SJSA1 (cell line): Measurements from ENCODE around the gene UGT1A4. TPM values are rescaled to one million over a fixed set of nuclear protein-coding genes. Genes with fewer than 3 reads are reported as not detected.

Experiments
- DNase-seq, 2 experiments: peaks; one replicate each; pipeline ENCODE4 v3.0.0-alpha.2; 2015 to 2020; ENCODE audit warnings: low spot score in 2 of 2, low read depth in 1 of 2
- H3K27ac ChIP-seq: fragments of 250-450 bp; sonication (Bioruptor Pico); 2 replicates; pipeline ENCODE4 v1.5.1; 2020; ENCODE audit warnings: mild to moderate bottlenecking, moderate library complexity
- H3K27me3 ChIP-seq: fragments of 250-450 bp; sonication (Bioruptor Pico); replicated peaks from 2 replicates; pipeline ENCODE4 v1.5.1; 2020; ENCODE audit warnings: mild to moderate bottlenecking, moderate library complexity
- H3K36me3 ChIP-seq: fragments of 250-450 bp; sonication (Bioruptor Pico); 2 replicates; pipeline ENCODE4 v1.5.1; 2020; ENCODE audit warnings: mild to moderate bottlenecking
- H3K4me1 ChIP-seq: fragments of 250-450 bp; sonication (Bioruptor Pico); replicated peaks from 2 replicates; pipeline ENCODE4 v1.6.1; 2021; ENCODE audit warnings: mild to moderate bottlenecking
- H3K4me3 ChIP-seq: fragments of 250-450 bp; sonication (Bioruptor Pico); 2 replicates; pipeline ENCODE4 v1.5.1; 2020; ENCODE audit warnings: mild to moderate bottlenecking
- H3K9me3 ChIP-seq: fragments of 250-450 bp; sonication (Bioruptor Pico); replicated peaks from 2 replicates; pipeline ENCODE4 v1.5.1; 2020; ENCODE audit warnings: mild to moderate bottlenecking
- total RNA-seq: library from RNA; depleted of rRNA; stranded (reverse); fragments of >200 nt; shearing (Covaris generic); gene quantifications from 2 replicates; pipeline ENCODE4 v1.2.3, GENCODE V29; 2014

UGT1A4 gene
- total RNA-seq, 1 experiment from 2014 or later = not detected

DNA sequence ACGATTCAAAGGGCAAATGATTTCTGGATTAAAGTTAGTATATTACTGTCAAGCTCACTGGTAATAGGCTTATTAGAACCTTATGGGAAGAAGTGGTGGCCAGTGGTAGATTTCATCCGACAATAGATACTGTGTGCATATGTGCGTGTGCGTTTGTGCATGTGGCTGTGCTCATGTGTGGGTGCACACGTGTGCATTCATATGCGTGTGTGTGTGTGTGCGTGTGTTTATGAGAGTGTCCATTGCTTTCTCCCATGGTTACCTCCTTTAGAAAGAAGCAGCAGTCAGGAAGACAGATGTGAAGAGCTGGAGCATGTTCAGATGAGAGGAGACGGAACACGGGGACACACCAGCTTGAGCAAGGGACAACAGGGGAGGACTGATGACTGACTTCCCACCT, 50.7 kb downstream of the UGT1A4 start:
- Histone ChIP-seq H3K36me3 (no peaks in the 10 kb centered on the region), H3K27ac (no peak overlapping the region), H3K9me3 (no peaks in the 10 kb centered on the region; the same call in 1 of the 2 replicates), H3K27me3 (no peaks in the 10 kb centered on the region), H3K4me3 (no peak overlapping the region), H3K4me1 (peaks cover 6% of the 10 kb centered on the region)
- no peak for DNase-seq

DNA sequence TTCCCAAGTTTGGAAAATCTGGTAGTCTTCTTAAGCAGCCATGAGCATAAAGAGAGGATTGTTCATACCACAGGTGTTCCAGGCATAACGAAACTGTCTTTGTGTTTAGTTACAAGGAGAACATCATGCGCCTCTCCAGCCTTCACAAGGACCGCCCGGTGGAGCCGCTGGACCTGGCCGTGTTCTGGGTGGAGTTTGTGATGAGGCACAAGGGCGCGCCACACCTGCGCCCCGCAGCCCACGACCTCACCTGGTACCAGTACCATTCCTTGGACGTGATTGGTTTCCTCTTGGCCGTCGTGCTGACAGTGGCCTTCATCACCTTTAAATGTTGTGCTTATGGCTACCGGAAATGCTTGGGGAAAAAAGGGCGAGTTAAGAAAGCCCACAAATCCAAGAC, 53.6 kb downstream of the UGT1A4 start:
- no peak overlapping the region for H3K27ac ChIP-seq
- H3K27me3 ChIP-seq = no peaks in the 10 kb centered on the region
- no peak for DNase-seq
- H3K4me1 ChIP-seq = no peaks in the 10 kb centered on the region
- no peak overlapping the region for H3K4me3 ChIP-seq
- H3K36me3 ChIP-seq = no peaks in the 10 kb centered on the region
- H3K9me3 ChIP-seq = peaks cover 2% of the 10 kb centered on the region; the same call in 1 of the 2 replicates

DNA sequence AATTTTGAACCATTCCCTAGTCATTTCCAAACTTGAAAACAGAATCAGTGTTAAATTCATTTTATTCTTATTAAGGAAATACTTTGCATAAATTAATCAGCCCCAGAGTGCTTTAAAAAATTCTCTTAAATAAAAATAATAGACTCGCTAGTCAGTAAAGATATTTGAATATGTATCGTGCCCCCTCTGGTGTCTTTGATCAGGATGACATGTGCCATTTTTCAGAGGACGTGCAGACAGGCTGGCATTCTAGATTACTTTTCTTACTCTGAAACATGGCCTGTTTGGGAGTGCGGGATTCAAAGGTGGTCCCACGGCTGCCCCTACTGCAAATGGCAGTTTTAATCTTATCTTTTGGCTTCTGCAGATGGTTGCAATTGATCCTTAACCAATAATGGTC, 54.0 kb downstream of the UGT1A4 start:
- H3K4me3 ChIP-seq = no peak overlapping the region
- H3K36me3 ChIP-seq = no peaks in the 10 kb centered on the region
- H3K27ac ChIP-seq = no peak overlapping the region
- no peaks in the 10 kb centered on the region for H3K4me1 ChIP-seq
- H3K9me3 ChIP-seq = peaks cover 3% of the 10 kb centered on the region; the same call in 1 of the 2 replicates
- H3K27me3 ChIP-seq = no peaks in the 10 kb centered on the region
- DNase-seq = no peak

DNA sequence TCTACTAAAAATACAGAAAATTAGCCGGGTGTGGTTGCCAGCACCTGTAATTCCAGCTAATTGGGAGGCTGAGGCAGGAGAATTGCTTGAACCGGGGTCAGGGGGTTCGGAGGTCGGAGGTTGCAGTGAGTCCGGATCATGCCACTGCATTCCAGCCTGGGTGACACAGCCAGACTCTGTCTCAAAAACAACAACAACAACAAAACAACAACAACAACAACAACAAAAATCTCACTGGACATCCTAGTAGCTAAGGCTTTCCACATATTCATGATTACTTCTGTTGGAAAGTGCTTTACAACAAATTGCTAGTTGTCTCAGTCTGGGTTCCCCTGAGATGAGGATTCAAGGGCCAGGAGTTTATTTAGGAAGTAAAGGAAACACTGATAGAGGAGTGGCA, 55.3 kb downstream of the UGT1A4 start:
- Histone ChIP-seq H3K27ac (no peak overlapping the region), H3K4me3 (no peak overlapping the region), H3K36me3 (no peaks in the 10 kb centered on the region), H3K27me3 (no peaks in the 10 kb centered on the region), H3K9me3 (peaks cover 3% of the 10 kb centered on the region; the same call in 1 of the 2 replicates), H3K4me1 (no peaks in the 10 kb centered on the region)
- DNase-seq = no peak

DNA sequence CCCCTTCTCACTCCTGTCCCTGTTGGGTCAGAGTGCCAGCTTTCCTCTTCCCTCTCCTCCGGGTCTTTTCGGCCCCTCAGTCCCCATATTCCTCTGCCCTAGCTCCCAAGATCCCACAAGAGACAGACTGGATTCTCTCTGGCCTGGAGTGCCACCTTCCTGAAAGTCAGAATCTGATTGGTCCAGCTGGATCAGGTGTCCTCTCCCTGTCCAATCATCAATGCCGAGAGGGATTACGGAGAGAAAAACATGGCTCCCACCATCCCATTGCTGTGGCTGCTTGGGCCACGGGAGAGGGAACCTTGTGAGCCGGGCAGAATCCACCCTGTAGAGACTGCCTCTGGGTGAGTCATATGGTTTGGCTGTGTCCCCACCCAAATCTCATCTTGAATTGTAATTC, 56.9 kb downstream of the UGT1A4 start:
- Histone ChIP-seq H3K27ac (no peak overlapping the region), H3K36me3 (no peaks in the 10 kb centered on the region), H3K27me3 (no peaks in the 10 kb centered on the region), H3K4me1 (no peaks in the 10 kb centered on the region), H3K4me3 (no peak overlapping the region), H3K9me3 (0 out of 2 replicates have a peak, but pooled peaks cover 3% of the 10 kb centered on the region)
- no peak for DNase-seq

DNA sequence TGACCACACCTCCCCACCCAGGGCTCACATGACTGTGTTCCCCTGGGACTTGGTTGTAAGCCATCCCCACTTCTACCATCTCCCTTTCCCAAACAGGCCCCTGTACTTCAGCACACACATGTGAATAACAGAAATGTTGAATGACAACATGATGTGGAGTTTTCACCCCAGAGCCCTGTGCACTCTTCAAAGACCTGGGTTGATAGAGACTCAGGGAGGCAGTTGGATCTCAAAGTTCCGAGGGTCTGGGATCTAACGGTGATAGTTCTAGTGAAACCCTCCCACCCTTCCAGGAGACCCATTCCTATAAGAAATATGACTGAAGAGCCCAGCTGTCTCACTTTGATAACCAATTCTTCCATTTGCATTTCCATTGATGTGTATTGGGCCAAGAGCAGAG, 59.5 kb downstream of the UGT1A4 start, which contains the start of gene MROH2A:
MROH2A (plus strand) TSS at position 301 of the 400 bp plus-strand sequence. CDS start 1,029 bp downstream, outside the sequence.
- Histone ChIP-seq H3K27me3 (peaks cover 5% of the 10 kb centered on the region; the same call in 1 of the 2 replicates), H3K9me3 (0 out of 2 replicates have a peak, but pooled peaks cover 3% of the 10 kb centered on the region), H3K36me3 (no peaks in the 10 kb centered on the region), H3K4me1 (no peaks in the 10 kb centered on the region), H3K27ac (no peak within 1 kb of the TSS), H3K4me3 (no peak within 1 kb of the TSS)
- DNase-seq = no peak

DNA sequence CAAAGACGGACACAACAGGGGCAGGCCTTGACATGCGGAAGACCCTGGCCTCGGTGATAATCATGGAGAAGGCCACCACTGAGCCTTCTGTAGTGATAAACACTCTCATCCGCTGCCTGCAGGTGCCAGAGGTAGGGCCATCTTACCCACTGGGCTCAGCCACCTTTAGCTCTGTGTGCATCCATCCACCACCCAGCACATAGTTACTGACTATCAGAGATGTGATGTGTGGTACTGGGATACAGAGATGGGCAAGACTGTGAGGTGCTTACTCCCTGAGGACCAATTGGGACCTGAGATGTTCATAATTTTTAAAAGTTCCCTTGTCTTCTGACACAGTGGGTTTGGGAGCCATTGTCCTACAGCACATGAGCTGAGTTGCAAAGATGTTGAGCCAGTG, 61.2 kb downstream of the UGT1A4 start:
- Histone ChIP-seq H3K9me3 (0 out of 2 replicates have a peak, but pooled peaks cover 3% of the 10 kb centered on the region), H3K4me1 (no peaks in the 10 kb centered on the region), H3K36me3 (no peaks in the 10 kb centered on the region), H3K4me3 (no peak overlapping the region), H3K27me3 (peaks cover 5% of the 10 kb centered on the region; the same call in 1 of the 2 replicates), H3K27ac (no peak overlapping the region)
- no peak for DNase-seq

DNA sequence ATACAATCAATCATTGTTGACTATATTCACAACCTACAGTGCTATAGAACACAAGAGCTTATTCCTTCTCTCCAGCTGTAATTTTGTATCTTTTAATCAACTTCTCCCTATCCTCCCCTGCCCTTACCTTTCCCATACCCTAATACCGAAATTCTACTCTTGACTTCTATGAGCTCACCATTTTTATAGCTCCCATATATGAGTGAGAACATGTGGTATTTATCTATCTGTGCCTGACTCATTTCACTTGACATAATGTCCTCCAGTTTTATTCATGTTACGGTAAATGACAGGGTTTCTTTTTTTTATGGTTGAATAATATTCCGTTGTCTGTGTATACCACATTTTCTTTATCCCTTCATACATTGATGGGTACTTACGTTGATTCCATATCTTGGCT, 62.2 kb downstream of the UGT1A4 start:
- Histone ChIP-seq H3K4me3 (no peak overlapping the region), H3K27me3 (peaks cover 5% of the 10 kb centered on the region; the same call in 1 of the 2 replicates), H3K36me3 (no peaks in the 10 kb centered on the region), H3K9me3 (0 out of 2 replicates have a peak, but pooled peaks cover 3% of the 10 kb centered on the region), H3K4me1 (no peaks in the 10 kb centered on the region), H3K27ac (no peak overlapping the region)
- no peak for DNase-seq

DNA sequence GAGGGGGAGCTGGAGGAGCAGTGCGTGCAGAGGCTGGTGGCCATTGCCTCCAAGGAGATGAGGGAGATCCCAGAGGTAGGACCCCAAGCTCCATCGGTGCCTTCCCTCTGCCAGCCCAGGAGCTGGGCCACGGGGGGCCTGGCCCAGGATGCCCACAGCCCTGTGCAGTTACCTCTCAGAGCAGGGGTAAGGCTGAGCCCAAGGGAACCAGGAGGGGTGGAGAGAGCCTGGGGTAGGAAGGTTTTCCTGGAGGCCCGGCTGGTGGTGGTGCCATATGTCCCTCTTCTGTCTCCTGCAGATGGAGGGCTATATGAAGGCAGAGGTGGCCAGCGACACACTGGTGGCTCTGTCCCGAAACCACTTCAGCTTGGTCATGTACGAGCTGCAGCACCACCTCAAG, 71.0 kb downstream of the UGT1A4 start:
- Histone ChIP-seq H3K9me3 (no peaks in the 10 kb centered on the region), H3K27ac (no peak overlapping the region), H3K27me3 (no peaks in the 10 kb centered on the region), H3K4me3 (no peak overlapping the region), H3K4me1 (no peaks in the 10 kb centered on the region), H3K36me3 (no peaks in the 10 kb centered on the region)
- peak in 1 of 2 experiments; percentile 31 for DNase-seq

DNA sequence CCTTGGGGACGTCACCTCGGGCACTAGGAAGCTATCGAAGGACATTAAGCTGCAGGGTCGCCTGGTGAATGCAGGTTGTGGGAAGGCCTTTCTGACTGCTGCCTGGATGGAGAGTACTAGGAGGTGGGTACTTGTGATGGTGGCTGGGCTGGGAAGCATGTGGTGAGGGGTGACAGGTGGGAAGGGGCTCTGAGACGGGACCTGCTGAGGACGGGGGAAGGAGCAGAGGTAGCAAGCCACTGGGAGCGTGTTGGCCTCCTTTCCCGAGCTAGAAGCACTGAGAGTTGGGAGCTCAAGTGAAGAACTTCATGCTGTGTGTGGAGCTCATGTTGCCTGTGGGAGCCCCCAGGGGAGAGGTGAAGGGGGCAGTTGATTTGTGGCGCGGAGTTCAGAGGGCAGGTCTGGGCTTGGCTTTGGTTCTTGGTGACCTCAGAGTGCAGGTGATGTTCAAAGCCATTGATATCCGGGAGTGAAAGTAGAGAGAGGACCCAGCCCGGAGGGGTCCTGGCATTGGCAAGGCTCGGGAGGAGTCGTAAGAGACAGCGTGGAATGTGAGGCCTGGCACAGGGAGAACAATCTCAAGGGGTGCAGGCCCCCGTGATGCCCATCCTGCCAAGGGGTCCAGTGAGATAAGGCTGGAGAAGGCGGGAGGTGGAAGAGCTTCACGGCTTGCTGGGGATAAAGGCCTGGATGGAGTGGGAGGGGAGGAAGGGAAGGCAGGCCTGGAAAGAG, 72.8 kb downstream of the UGT1A4 start:
- no peaks in the 10 kb centered on the region for H3K9me3 ChIP-seq
- no peak overlapping the region for H3K4me3 ChIP-seq
- no peak overlapping the region for H3K27ac ChIP-seq
- H3K4me1 ChIP-seq = no peaks in the 10 kb centered on the region
- peak in 1 of 2 experiments; percentile 29 for DNase-seq
- no peaks in the 10 kb centered on the region for H3K27me3 ChIP-seq
- no peaks in the 10 kb centered on the region for H3K36me3 ChIP-seq

DNA sequence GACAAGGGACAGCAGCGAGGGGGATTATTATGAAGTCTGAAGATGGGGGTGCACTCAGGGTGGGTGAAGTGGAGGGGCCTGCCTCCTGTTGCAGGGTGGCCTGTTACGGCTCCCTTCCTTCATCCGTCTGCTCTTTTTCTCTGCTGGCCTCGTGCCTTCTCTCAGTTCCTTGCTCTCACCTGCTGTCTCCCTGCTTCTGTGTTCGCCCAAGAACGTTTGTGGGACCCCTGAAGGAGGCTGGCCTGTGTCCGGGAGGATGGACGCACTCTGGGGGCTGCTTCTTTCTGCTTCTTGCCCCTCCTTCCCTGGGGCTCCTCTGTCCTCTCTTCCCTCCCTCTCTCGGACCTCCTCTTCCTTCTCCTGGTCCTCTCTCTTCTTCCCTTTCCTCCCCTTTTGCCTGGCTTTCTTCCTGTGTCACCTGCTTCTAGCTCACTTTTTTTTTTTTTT, 73.4 kb downstream of the UGT1A4 start:
- H3K4me3 ChIP-seq = no peak overlapping the region
- H3K27ac ChIP-seq = no peak overlapping the region
- DNase-seq = no peak

DNA sequence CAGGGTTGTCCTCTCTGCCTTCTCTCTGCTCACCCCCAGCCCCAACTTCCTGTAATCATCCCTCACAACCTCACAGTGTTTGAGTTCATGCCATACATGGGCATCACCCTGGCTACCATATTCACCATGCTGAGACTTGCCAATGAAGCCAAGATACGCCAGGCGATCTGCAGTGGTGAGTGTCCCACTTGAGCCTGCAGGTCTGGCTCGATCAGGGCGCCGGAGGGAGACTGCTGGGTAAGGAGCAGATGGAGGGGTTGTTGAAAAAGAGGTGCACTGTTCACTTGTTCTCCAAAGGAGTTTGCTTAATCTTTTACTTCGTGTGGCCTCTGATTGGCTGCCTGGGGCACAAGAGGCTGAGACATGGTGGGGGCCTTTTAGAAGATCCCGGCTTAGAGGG, 74.2 kb downstream of the UGT1A4 start:
- Histone ChIP-seq H3K4me3 (no peak overlapping the region), H3K27me3 (no peaks in the 10 kb centered on the region), H3K4me1 (no peaks in the 10 kb centered on the region), H3K27ac (no peak overlapping the region), H3K36me3 (no peaks in the 10 kb centered on the region), H3K9me3 (no peaks in the 10 kb centered on the region)
- DNase-seq = no peak

More for the DNA sequence above, 73.4 kb downstream of the UGT1A4 start:
- H3K27me3 ChIP-seq = no peaks in the 10 kb centered on the region
- no peaks in the 10 kb centered on the region for H3K36me3 ChIP-seq
- H3K4me1 ChIP-seq = no peaks in the 10 kb centered on the region
- no peaks in the 10 kb centered on the region for H3K9me3 ChIP-seq

DNA sequence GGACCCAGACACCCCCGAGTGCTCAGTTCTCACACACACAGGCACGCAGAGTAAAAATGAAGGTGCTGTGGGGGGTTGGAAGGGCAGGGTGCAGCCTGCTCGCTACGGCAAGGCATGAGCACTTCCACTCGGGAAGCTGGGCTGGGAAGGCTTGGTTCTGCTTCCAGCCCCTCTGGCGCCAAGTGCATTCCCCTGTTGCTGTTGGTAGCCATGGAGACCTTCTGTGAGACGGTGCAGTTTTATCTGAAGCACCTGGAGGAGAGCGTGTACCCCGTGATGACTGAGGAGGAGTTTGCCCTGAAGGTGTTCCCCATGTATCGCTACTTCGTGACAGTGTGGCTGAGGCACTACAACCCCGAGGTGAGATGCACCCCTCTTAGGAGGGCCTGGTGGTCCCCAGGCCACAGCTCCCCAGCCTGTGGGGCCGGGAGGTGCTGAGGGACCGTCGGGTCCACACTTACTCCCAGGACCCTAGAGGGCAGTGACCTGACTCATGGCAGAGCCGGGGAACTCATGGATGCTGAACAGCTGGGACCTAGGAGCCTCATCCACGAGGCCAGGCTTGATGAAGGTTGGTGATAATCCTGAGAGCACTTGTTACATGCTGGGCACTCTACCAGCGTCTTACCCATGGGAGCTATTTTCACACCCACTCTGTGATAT, 75.1 kb downstream of the UGT1A4 start:
- peak in 1 of 2 experiments; percentile 28 for DNase-seq
- Histone ChIP-seq H3K27ac (no peak overlapping the region), H3K36me3 (no peaks in the 10 kb centered on the region)

DNA sequence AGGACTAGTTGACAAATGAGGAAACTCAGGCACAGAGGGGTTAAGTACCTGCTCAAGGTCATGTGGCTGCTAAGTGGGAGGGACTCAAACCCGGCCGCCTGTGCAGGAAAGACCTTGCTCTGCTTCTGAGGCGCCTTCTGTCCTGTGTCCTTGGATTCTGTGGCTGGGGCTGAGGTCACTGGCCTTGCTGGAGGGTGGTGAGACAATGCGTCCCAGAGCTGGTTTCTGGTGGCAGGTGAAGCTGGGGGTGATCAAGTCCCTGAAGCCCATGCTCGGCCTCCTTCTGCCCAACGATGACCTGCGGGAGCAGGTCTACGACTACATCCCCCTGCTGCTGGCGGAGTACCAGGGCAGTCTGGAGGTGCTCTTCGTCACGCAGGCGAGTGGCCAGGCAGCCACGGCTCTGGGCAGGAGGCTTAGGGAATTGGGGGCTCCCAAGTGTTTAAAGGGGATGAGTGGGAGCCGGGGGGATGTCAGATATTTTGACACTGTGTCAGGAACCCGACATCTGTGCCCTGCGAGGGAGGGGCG, 75.7 kb downstream of the UGT1A4 start:
- peak in 1 of 2 experiments; percentile 28 for DNase-seq
- no peaks in the 10 kb centered on the region for H3K4me1 ChIP-seq
- no peaks in the 10 kb centered on the region for H3K27me3 ChIP-seq
- no peak overlapping the region for H3K27ac ChIP-seq
- no peaks in the 10 kb centered on the region for H3K36me3 ChIP-seq
- H3K9me3 ChIP-seq = no peaks in the 10 kb centered on the region
- no peak overlapping the region for H3K4me3 ChIP-seq

More for the DNA sequence above, 75.1 kb downstream of the UGT1A4 start:
- no peaks in the 10 kb centered on the region for H3K4me1 ChIP-seq
- H3K4me3 ChIP-seq = no peak overlapping the region
- no peaks in the 10 kb centered on the region for H3K9me3 ChIP-seq
- no peaks in the 10 kb centered on the region for H3K27me3 ChIP-seq
